Nephron progenitor cell (in vitro differentiated cells): ENCODE data around the gene CACFD1.

Experiments used
- DNase-seq: peaks from one replicate; pipeline ENCODE4 v3.0.0; 2021
- H3K27ac Mint-ChIP-seq: 2 replicates; pipeline ENCODE4 v1.8.0; 2021; ENCODE audit warnings: mild to moderate bottlenecking, moderate library complexity, mixed read lengths
- H3K27me3 Mint-ChIP-seq: 2 replicates; pipeline ENCODE4 v1.8.0; 2021; ENCODE audit warnings: mild to moderate bottlenecking, low read depth, mixed read lengths; ENCODE audit not compliant: poor library complexity
- H3K36me3 Mint-ChIP-seq: 2 replicates; pipeline ENCODE4 v1.8.0; 2021; ENCODE audit warnings: low read depth, mixed read lengths
- H3K4me1 Mint-ChIP-seq: 2 replicates; pipeline ENCODE4 v1.8.0; 2021; ENCODE audit warnings: mixed read lengths
- H3K4me3 Mint-ChIP-seq: 2 replicates; pipeline ENCODE4 v1.8.0; 2021; ENCODE audit warnings: mild to moderate bottlenecking, moderate library complexity, mixed read lengths
- H3K9me3 Mint-ChIP-seq: 2 replicates; pipeline ENCODE4 v1.8.0; 2021; ENCODE audit warnings: mild to moderate bottlenecking, moderate library complexity, mixed read lengths
- TF ChIP-seq, protein P1 (sequence below): fragments of 200-600 bp; sonication (generic); IDR thresholded peaks from 2 replicates; pipeline ENCODE4 v1.5.0; 2021; ENCODE audit warnings: antibody characterized with exemption

Gene CACFD1

DNA sequence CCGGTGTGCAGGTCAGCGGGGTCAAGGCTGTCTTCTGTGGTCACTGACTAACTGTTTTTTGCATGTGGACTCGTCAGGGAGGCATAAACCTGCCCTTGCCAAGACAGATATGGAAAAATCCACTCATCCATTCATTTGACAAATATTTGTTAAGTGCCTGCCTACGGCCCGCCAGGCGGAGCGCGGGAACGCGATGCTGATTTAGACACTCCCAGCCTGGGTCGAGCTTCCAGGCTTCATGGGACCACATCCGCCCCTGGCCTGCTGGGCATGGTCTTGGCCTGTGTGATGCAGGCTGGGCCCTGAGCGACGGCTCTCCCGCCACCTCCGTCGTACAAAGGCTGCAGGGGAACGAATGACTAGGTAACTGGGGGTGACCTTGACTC is 46.9 kb downstream of the CACFD1 start:
- peaks cover 22% of the 10 kb centered on the region for H3K9me3 Mint-ChIP-seq
- TF ChIP-seq, protein P1, sequence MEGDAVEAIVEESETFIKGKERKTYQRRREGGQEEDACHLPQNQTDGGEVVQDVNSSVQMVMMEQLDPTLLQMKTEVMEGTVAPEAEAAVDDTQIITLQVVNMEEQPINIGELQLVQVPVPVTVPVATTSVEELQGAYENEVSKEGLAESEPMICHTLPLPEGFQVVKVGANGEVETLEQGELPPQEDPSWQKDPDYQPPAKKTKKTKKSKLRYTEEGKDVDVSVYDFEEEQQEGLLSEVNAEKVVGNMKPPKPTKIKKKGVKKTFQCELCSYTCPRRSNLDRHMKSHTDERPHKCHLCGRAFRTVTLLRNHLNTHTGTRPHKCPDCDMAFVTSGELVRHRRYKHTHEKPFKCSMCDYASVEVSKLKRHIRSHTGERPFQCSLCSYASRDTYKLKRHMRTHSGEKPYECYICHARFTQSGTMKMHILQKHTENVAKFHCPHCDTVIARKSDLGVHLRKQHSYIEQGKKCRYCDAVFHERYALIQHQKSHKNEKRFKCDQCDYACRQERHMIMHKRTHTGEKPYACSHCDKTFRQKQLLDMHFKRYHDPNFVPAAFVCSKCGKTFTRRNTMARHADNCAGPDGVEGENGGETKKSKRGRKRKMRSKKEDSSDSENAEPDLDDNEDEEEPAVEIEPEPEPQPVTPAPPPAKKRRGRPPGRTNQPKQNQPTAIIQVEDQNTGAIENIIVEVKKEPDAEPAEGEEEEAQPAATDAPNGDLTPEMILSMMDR, result no peak
- H3K27me3 Mint-ChIP-seq, result no peaks in the 10 kb centered on the region
- peak; percentile 42 for DNase-seq
- peaks cover 43% of the 10 kb centered on the region for H3K4me1 Mint-ChIP-seq
- peaks cover 11% of the 10 kb centered on the region for H3K36me3 Mint-ChIP-seq
- no peak overlapping the region for H3K4me3 Mint-ChIP-seq
- H3K27ac Mint-ChIP-seq, result no peak overlapping the region

DNA sequence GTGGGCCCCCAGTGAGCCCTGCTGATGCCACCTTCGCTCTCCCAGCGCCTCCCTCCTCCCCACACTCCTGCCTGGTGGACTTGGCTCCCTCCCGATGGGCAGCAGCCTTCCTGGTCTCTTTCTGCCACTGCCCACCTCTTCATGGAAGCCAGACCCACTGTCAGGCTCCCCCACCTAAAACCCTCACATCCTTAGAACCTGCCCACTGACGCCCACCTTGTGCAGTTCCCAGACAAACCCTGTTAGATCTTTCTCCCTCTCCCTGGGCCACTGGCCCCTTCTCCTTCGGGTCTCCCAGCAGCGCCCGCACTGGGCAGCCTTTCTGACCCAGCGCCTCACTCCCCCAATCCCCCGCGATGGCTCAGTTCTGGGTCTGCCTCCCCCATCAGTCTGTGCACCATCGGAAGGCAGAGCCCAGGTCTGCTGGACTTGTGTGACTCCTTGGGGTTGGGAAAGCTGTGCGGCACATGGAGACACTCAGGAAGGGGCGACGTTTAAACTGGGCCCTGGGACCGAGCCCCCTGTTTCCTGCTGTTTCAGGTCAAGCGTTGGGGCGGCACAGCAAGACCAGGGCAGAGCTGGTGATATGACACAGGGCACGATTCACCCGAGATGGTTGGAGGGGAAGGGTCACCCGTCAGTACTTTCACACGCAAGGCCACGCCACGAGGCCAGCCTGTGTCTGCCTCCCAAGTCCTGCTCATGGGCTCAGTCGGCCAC is 47.6 kb downstream of the CACFD1 start:
- peaks cover 3% of the 10 kb centered on the region for H3K36me3 Mint-ChIP-seq
- H3K4me3 Mint-ChIP-seq, result peak overlapping the region; percentile 28
- H3K27ac Mint-ChIP-seq, result peak overlapping the region; percentile 59
- peaks cover 43% of the 10 kb centered on the region for H3K4me1 Mint-ChIP-seq
- peaks cover 15% of the 10 kb centered on the region for H3K9me3 Mint-ChIP-seq
- TF ChIP-seq, protein P1, result no peak
- DNase-seq, result no peak
- H3K27me3 Mint-ChIP-seq, result no peaks in the 10 kb centered on the region

DNA sequence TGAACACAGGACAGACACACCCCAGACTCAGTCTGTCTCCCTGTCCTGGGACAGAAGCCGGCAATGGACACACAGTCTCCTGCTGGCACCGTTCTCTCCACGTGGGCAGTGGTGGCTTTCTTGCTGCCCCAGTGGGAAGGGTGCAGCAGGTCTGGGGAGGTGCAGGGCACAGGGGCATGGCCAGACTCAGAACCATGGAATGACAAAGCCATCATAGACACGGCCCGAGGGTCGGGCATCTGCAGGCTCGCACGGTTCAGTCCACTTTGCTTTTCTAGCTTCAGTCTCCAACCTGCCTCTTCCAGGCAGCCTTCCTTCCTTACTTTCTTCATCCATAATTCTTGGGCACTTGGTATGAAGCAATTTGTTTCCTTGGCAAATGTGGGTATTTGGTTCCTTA is 48.3 kb downstream of the CACFD1 start:
- no peak overlapping the region for H3K4me3 Mint-ChIP-seq
- H3K27me3 Mint-ChIP-seq, result no peaks in the 10 kb centered on the region
- no peak for DNase-seq
- H3K4me1 Mint-ChIP-seq, result peaks cover 44% of the 10 kb centered on the region
- no peaks in the 10 kb centered on the region for H3K36me3 Mint-ChIP-seq
- H3K27ac Mint-ChIP-seq, result peak overlapping the region; percentile 92
- peaks cover 8% of the 10 kb centered on the region for H3K9me3 Mint-ChIP-seq
- TF ChIP-seq, protein P1, result no peak

DNA sequence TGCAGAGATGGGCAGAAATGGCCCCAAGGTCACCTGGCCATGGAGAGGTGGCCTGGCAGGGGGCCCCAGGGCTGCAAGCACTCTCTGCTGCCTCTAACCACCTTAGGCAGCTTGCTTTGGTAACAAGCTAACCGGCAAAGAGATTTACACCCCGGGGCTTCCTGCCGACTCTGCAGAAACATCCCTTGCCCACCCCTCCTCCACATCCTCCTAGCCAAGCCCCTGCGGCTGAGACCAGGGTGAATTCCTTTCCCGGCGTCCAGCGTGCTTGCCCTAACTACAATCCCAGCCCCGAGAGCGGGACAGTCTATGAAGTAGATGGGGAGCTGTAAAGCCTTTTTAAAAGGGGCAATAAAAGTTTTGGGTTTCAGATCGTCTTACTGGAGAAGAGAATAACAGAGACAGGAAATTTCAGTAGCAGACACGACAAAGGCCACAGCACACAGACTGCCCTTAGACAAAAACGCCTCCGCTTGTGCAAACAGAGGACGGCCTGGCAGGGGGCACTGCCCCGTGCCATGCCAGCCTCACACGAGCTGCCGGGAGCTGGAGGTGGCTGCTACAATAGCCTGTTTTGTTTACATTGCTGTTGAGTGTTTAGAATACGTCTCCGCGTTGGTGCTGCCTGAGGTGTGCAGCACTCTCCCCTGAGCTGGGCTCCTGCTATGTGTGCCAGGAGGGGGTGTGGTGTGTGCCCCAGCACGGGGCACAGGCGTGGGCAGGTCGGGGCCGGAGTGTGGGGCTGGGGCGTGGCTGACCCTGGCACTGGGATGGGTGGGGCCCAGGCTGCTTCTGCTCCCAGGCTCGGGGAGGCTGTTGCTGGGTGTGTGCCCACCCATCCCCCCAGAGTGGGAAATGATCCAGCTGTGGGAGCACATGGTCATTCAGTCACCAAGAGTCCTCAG is 49.7 kb downstream of the CACFD1 start:
- H3K27ac Mint-ChIP-seq, result peak overlapping the region; percentile 90
- peak overlapping the region; percentile 69 for H3K4me3 Mint-ChIP-seq

DNA sequence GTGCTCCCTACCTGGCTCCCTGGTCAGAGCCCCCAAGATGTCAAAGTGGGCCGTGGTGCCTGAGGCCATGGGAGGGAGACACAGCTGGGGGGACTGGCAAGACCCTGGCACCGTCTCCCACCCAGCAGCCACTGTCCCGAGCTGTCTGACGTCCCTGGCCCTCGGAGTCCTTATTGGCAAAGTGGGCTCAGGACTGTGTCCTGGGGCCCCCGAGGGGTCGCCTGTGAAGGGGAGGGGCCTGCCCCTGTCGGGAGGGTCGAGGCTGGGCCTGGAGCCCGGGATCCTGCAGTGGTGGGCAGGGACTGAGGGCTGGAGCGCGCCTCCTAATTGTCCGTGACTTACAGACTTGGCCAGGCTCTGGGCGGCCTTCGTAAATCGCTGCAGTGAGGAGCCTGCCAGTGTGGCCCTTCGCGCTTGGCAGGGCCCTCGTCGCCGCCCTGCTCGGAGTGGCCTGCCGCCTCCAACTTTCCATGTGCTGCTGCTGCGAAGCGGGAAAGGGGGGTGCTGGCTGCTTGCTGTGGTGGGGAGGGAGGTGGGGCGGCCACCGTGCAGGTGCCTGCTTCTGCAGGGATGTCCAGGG is 51.2 kb downstream of the CACFD1 start:
- DNase-seq, result no peak
- Mint-ChIP-seq H3K36me3 (no peaks in the 10 kb centered on the region), H3K27me3 (no peaks in the 10 kb centered on the region), H3K27ac (peak overlapping the region; percentile 98), H3K9me3 (no peaks in the 10 kb centered on the region), H3K4me3 (no peak overlapping the region), H3K4me1 (peaks cover 49% of the 10 kb centered on the region)
- TF ChIP-seq, protein P1, result no peak

More for the DNA sequence above, 49.7 kb downstream of the CACFD1 start:
- no peaks in the 10 kb centered on the region for H3K27me3 Mint-ChIP-seq
- TF ChIP-seq, protein P1, result no peak
- H3K9me3 Mint-ChIP-seq, result no peaks in the 10 kb centered on the region
- DNase-seq, result peak; percentile 83
- peaks cover 47% of the 10 kb centered on the region for H3K4me1 Mint-ChIP-seq
- H3K36me3 Mint-ChIP-seq, result no peaks in the 10 kb centered on the region
